Mesendoderm (in vitro differentiated cells): ENCODE measurements around the gene MCOLN1.

ENCODE experiments used
- DNase-seq: peaks from one replicate; pipeline ENCODE4 v3.0.0; 2013
- H2AK5ac ChIP-seq: 2 replicates; pipeline ENCODE4 v1.6.1; 2013; ENCODE audit warnings: low read length, inconsistent platforms
- H2BK120ac ChIP-seq: 2 replicates; pipeline ENCODE4 v1.6.1; 2013; ENCODE audit warnings: low read depth, mild to moderate bottlenecking, low read length, moderate library complexity, mixed read lengths
- H2BK15ac ChIP-seq: replicated peaks from 2 replicates; pipeline ENCODE4 v1.6.1; 2013; ENCODE audit warnings: low read depth, mild to moderate bottlenecking, moderate library complexity
- H2BK5ac ChIP-seq: 2 replicates; pipeline ENCODE4 v1.6.1; 2013; ENCODE audit warnings: low read length, inconsistent platforms
- H3K18ac ChIP-seq: 2 replicates; pipeline ENCODE4 v1.6.1; 2013; ENCODE audit warnings: mild to moderate bottlenecking, low read length, mixed read lengths
- H3K23ac ChIP-seq: one replicate; pipeline ENCODE4 v1.6.1; 2013; ENCODE audit warnings: low read length
- H3K27ac ChIP-seq: 2 replicates; pipeline ENCODE4 v1.5.1; 2013; ENCODE audit warnings: low read depth, mild to moderate bottlenecking, inconsistent platforms, low read length, moderate library complexity
- H3K27me3 ChIP-seq: 2 replicates; pipeline ENCODE4 v1.6.1; 2013; ENCODE audit warnings: low read length, control low read depth, mild to moderate bottlenecking, inconsistent platforms; ENCODE audit not compliant: insufficient read depth, poor library complexity
- H3K36me3 ChIP-seq: 2 replicates; pipeline ENCODE4 v1.6.1; 2013; ENCODE audit warnings: low read length, inconsistent platforms; ENCODE audit not compliant: control insufficient read depth, insufficient read depth
- H3K4ac ChIP-seq: one replicate; pipeline ENCODE4 v1.6.1; 2013; ENCODE audit warnings: low read depth, mild to moderate bottlenecking, low read length, moderate library complexity
- H3K4me1 ChIP-seq: 2 replicates; pipeline ENCODE4 v1.6.1; 2013; ENCODE audit warnings: low read depth, low read length, inconsistent platforms; ENCODE audit not compliant: control insufficient read depth
- H3K4me2 ChIP-seq: 2 replicates; pipeline ENCODE4 v1.6.1; 2013; ENCODE audit warnings: low read length
- H3K4me3 ChIP-seq: 2 replicates; pipeline ENCODE4 v1.5.1; 2013; ENCODE audit warnings: mild to moderate bottlenecking, low read length
- H3K56ac ChIP-seq: one replicate; pipeline ENCODE4 v1.6.1; 2013; ENCODE audit warnings: low read length
- H3K79me1 ChIP-seq: 2 replicates; pipeline ENCODE4 v1.6.1; 2013; ENCODE audit warnings: low read length, inconsistent platforms
- H3K79me2 ChIP-seq: 2 replicates; pipeline ENCODE4 v1.6.1; 2013; ENCODE audit warnings: mild to moderate bottlenecking, low read length; ENCODE audit not compliant: control insufficient read depth, insufficient read depth
- H3K9ac ChIP-seq: 2 replicates; pipeline ENCODE4 v1.6.1; 2013; ENCODE audit warnings: low read length, inconsistent platforms
- H4K5ac ChIP-seq: one replicate; pipeline ENCODE4 v1.6.1; 2013; ENCODE audit warnings: low read length
- H4K8ac ChIP-seq: one replicate; pipeline ENCODE4 v1.6.1; 2013; ENCODE audit warnings: low read depth, mild to moderate bottlenecking, control low read depth, low read length, moderate library complexity
- WGBS: extraction: QIAGEN DNeasy Blood & Tissue Kit; methylation state at CpG from one replicate; pipeline ENCODE4 v1.1.7; 2013; ENCODE audit warnings: low lambda C conversion rate, missing lambda C conversion rate; ENCODE audit not compliant: insufficient coverage; ENCODE audit errors: extremely low coverage; 5-methylcytosine and 5-hydroxymethylcytosine counted together

Gene MCOLN1

GRCh38 chr19:7522923-7523667 is 671 bp downstream of the MCOLN1 start:
- Histone ChIP-seq H2AK5ac (no peak overlapping the region), H3K4me2 (peak overlapping the region; percentile 84), H3K56ac (peak overlapping the region; percentile 83), H3K18ac (no peak overlapping the region), H3K79me2 (no peaks in the 10 kb centered on the region), H4K5ac (no peak overlapping the region), H3K36me3 (no peaks in the 10 kb centered on the region), H2BK120ac (no peak overlapping the region), H3K27me3 (no peaks in the 10 kb centered on the region), H4K8ac (no peak overlapping the region), H3K4me3 (peak overlapping the region; percentile 69), H2BK5ac (no peak overlapping the region), H3K4ac (no peak overlapping the region), H3K27ac (no peak overlapping the region), H2BK15ac (no peak overlapping the region), H3K79me1 (no peaks in the 10 kb centered on the region), H3K9ac (peak overlapping the region; percentile 62), H3K4me1 (peaks cover 3% of the 10 kb centered on the region), H3K23ac (no peak overlapping the region)
- WGBS = no CpG with 5 or more reads among the region's 23 CpGs
- DNase-seq = no peak

- Histone ChIP-seq H3K18ac (no peak overlapping the region), H2BK5ac (no peak overlapping the region), H3K27ac (no peak overlapping the region), H3K56ac (no peak overlapping the region), H4K5ac (no peak overlapping the region), H3K79me1 (no peaks in the 10 kb centered on the region), H3K79me2 (no peaks in the 10 kb centered on the region), H3K23ac (no peak overlapping the region), H3K4ac (no peak overlapping the region), H3K4me3 (no peak overlapping the region), H3K27me3 (no peaks in the 10 kb centered on the region), H3K4me1 (peaks cover 3% of the 10 kb centered on the region), H4K8ac (no peak overlapping the region), H2AK5ac (no peak overlapping the region), H2BK15ac (no peak overlapping the region), H2BK120ac (no peak overlapping the region), H3K4me2 (no peak overlapping the region), H3K36me3 (no peaks in the 10 kb centered on the region), H3K9ac (no peak overlapping the region)
- no peak for DNase-seq
- no CpG with 5 or more reads among the region's 5 CpGs for WGBS
Measured at GRCh38 chr19:7524523-7524922, 2.1 kb downstream of the MCOLN1 start.

- no peak overlapping the region for H3K4me3 ChIP-seq
- H3K27me3 ChIP-seq = no peaks in the 10 kb centered on the region
- no peak for DNase-seq
- no peaks in the 10 kb centered on the region for H3K79me1 ChIP-seq
- H3K4me1 ChIP-seq = peaks cover 3% of the 10 kb centered on the region
- H2BK15ac ChIP-seq = no peak overlapping the region
- no peak overlapping the region for H3K9ac ChIP-seq
- no peaks in the 10 kb centered on the region for H3K79me2 ChIP-seq
- no peak overlapping the region for H2BK120ac ChIP-seq
- no peak overlapping the region for H3K23ac ChIP-seq
- no peak overlapping the region for H3K4ac ChIP-seq
- WGBS = no CpG with 5 or more reads among the region's 20 CpGs
- H3K27ac ChIP-seq = no peak overlapping the region
- no peak overlapping the region for H3K56ac ChIP-seq
- no peak overlapping the region for H3K4me2 ChIP-seq
- H3K36me3 ChIP-seq = no peaks in the 10 kb centered on the region
- H4K8ac ChIP-seq = no peak overlapping the region
- H2AK5ac ChIP-seq = no peak overlapping the region
- H2BK5ac ChIP-seq = no peak overlapping the region
- H3K18ac ChIP-seq = no peak overlapping the region
- no peak overlapping the region for H4K5ac ChIP-seq
Measured at GRCh38 chr19:7524992-7525739, 2.7 kb downstream of the MCOLN1 start.

- Histone ChIP-seq H3K36me3 (no peaks in the 10 kb centered on the region), H4K8ac (no peak overlapping the region), H3K4ac (no peak overlapping the region), H3K27me3 (no peaks in the 10 kb centered on the region), H2AK5ac (no peak overlapping the region), H3K23ac (no peak overlapping the region), H3K4me2 (no peak overlapping the region), H3K27ac (no peak overlapping the region), H3K4me3 (no peak overlapping the region), H3K79me2 (no peaks in the 10 kb centered on the region), H2BK5ac (no peak overlapping the region), H3K79me1 (no peaks in the 10 kb centered on the region), H3K9ac (no peak overlapping the region), H4K5ac (no peak overlapping the region), H2BK120ac (no peak overlapping the region), H3K18ac (no peak overlapping the region), H2BK15ac (no peak overlapping the region), H3K56ac (no peak overlapping the region), H3K4me1 (peaks cover 3% of the 10 kb centered on the region)
- WGBS = no CpG with 5 or more reads among the region's 31 CpGs
- DNase-seq = no peak
Measured at GRCh38 chr19:7526059-7526929, 3.9 kb downstream of the MCOLN1 start.

- Histone ChIP-seq H3K79me2 (no peaks in the 10 kb centered on the region), H3K4me3 (no peak overlapping the region), H3K18ac (no peak overlapping the region), H3K4me1 (peaks cover 3% of the 10 kb centered on the region), H2BK120ac (no peak overlapping the region), H3K27ac (no peak overlapping the region), H2BK5ac (no peak overlapping the region), H3K23ac (no peak overlapping the region), H4K8ac (no peak overlapping the region), H3K4me2 (no peak overlapping the region), H3K9ac (no peak overlapping the region), H4K5ac (no peak overlapping the region), H2AK5ac (no peak overlapping the region), H2BK15ac (no peak overlapping the region), H3K4ac (no peak overlapping the region), H3K36me3 (no peaks in the 10 kb centered on the region), H3K79me1 (no peaks in the 10 kb centered on the region), H3K56ac (no peak overlapping the region), H3K27me3 (no peaks in the 10 kb centered on the region)
- DNase-seq = no peak
- WGBS = no CpG with 5 or more reads among the region's 25 CpGs
Measured at GRCh38 chr19:7527516-7528191, 5.2 kb downstream of the MCOLN1 start.
